Measurements from ENCODE around the gene NTN5.

The NTN5 gene

DNA sequence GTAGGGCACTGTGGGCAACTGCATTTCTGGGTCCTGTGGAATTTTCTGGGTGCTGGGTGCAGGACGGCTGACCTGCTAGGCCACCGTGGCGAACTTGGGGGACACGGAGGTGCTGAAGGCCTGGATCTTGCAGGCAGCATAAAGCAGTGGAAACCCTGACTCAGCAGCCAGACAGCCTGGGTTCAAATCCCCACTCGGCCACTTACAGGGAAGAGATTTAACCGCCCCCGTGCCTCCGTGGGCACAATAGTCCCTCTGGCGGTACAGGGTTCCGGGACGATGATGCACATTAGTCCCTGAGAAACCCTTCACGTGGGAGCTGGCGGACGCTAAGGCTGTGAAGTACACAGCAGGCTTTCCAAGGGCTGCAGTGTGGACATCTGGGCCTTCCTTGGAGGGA, 60.9 kb downstream of the NTN5 start:
- no peak for DNase-seq

Data from suppressor macrophage treated with lipopolysaccharide for 1 hour (primary cell).